Stimulated activated CD4-positive, alpha-beta T cell treated with anti-CD3 and anti-CD28 coated beads, Interleukin-4, amount 100 ng/mL, for 4 hours (primary cell): ENCODE data around the gene GSTP1.
"Not testable (repeated sequence)": the region's sequence is repeated elsewhere in the genome, so short reads cannot be mapped to it uniquely, and the experiment has no call there.

ENCODE experiments used
- DNase-seq, 2 experiments: peaks; one replicate each; pipeline ENCODE4 v3.0.0-alpha.2; 2020

GSTP1 gene

DNA sequence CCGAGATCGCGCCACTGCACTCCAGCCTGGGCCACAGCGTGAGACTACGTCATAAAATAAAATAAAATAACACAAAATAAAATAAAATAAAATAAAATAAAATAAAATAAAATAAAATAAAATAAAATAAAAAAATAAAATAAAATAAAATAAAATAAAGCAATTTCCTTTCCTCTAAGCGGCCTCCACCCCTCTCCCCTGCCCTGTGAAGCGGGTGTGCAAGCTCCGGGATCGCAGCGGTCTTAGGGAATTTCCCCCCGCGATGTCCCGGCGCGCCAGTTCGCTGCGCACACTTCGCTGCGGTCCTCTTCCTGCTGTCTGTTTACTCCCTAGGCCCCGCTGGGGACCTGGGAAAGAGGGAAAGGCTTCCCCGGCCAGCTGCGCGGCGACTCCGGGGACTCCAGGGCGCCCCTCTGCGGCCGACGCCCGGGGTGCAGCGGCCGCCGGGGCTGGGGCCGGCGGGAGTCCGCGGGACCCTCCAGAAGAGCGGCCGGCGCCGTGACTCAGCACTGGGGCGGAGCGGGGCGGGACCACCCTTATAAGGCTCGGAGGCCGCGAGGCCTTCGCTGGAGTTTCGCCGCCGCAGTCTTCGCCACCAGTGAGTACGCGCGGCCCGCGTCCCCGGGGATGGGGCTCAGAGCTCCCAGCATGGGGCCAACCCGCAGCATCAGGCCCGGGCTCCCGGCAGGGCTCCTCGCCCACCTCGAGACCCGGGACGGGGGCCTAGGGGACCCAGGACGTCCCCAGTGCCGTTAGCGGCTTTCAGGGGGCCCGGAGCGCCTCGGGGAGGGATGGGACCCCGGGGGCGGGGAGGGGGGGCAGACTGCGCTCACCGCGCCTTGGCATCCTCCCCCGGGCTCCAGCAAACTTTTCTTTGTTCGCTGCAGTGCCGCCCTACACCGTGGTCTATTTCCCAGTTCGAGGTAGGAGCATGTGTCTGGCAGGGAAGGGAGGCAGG, at the start of gene GSTP1:
Gene GSTP1, plus strand, starts transcription at position 566 of the 958 bp plus-strand sequence. Its CDS starts 32 bp downstream, at position 598.
- peak; percentile 74 to 86 for DNase-seq

DNA sequence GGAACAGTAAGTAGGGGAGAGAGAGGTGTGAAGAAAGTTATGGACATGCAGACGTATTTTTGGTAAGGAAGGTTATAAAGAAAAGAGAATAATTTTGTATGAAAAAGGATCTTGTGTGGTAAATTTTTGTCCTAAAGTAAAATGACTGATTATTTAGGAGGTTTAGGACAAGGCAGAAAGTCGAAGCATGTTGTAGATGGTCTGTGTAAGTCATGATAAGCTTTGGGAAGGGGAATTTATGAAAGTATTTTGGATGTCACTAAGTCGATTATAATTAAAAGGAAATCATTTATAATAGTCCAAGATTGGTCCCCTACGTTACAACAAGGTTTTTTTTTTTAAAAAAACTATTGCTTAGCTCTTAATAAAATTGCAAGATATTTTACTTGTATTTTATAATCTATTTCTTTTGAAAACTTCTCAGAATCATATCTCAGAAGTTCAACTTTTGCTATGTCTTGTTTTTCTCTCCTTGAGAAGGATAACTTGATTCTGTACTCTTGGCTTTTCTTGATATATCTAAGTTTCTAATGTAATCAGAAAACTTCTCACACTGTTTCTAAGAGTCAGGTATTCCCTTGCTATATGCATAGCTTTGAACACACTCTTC, 49.4 kb upstream of the GSTP1 start:
- no peak for DNase-seq

GRCh38 chr11:67535561-67535960, 48.1 kb upstream of the GSTP1 start:
- no peak for DNase-seq

DNA sequence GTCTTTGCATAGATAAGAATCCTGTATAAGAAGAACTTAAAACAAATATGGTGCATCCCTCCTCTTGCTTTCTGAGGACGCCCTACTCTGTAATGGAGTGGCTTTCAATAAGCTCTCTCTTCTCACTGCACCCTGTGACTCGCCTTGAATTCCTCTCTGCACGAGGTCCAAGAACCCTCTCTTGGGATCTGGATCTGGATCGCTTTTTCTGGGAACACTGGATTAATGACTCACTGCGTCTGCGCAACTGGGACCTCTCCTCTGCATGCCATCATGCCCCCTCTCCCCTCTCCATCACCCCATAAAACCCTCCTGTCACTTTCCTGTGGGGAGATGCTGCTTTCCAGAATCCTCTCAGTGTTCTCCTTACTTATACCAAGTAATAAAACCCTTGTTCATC, 45.3 kb upstream of the GSTP1 start:
- no peak for DNase-seq

GRCh38 chr11:67538823-67539505, 44.6 kb upstream of the GSTP1 start:
- no peak for DNase-seq

- no peak for DNase-seq
Measured at GRCh38 chr11:67539550-67539949, 44.1 kb upstream of the GSTP1 start.

DNA sequence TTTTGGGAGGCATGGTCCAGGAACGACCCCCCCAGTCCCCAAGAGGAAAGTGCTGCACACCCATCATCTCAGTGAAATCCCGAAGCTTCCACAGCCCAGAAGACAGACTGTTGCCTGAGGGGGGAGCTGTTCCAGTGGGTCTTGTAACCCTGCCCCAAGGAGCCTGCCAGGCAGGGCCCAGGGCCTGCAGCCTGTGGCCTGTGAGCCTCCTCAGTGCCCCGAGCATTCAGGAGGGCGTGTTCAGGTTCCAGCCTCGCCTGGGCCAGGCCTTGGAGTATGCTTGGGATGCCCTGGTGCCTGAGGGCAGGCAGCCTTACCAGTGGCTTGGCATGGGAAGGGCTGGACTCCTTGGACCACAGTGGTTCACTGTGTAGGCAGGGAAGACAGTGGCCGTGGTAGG, 42.4 kb upstream of the GSTP1 start:
- no peak for DNase-seq

DNA sequence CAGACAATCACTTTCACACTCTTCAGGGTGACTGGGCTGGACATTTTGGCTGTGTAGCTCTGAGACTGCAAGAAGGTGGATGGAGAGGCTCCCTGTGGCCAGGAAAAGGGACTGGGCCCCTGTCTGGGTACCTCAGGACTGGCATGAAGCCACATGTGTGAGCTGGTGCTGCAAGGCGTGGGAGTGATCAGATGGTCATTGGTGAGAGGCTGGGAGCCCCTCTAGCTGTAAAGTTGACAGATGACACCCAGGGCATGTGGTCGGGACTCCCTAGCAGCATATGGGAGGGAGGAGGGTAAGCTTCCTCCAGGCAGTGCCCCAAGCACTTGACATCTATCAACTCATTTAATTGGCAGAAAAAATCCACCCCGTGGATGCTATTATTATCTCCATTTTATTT, 41.4 kb upstream of the GSTP1 start:
- DNase-seq, result no peak

- no peak for DNase-seq
Measured at GRCh38 chr11:67542971-67543370, 40.6 kb upstream of the GSTP1 start.

- no peak for DNase-seq
Measured at GRCh38 chr11:67543585-67543984, 40.0 kb upstream of the GSTP1 start.

DNA sequence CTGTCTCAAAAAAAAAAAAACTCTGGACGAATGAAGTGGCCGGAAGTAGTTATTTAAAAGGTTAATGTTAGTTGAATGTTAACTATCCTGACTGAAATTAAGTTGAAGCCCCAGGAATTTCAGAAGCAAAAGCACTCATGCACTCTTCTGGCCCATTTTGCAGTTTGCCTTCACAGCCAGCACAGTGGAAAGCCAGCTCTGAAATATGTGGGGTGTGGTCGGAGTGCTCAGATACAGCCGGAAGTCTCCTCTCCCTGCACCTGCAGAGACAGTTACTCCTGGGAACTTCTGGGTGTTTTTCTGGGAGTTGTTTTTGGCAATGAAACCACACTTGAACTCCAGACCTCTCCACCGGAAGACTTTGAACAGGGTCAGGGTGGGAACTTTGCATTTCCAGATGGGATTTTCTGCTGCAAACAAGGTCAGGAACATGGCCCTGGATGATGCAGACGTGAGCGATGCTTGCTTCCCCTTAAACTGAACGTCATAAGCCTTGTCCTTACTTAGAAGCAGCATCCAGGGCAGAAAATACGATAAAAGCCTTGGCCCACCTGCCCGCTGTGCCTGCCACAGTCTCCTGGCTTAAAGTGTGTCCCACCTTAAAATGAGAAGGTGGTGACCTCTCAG, 38.9 kb upstream of the GSTP1 start:
- no peak for DNase-seq

GRCh38 chr11:67545280-67545679, 38.3 kb upstream of the GSTP1 start:
- DNase-seq, result no peak

GRCh38 chr11:67548112-67548511, 35.5 kb upstream of the GSTP1 start:
- DNase-seq, result not testable (repeated sequence)

- DNase-seq, result no peak
Measured at GRCh38 chr11:67548555-67549110, 35.0 kb upstream of the GSTP1 start.

DNA sequence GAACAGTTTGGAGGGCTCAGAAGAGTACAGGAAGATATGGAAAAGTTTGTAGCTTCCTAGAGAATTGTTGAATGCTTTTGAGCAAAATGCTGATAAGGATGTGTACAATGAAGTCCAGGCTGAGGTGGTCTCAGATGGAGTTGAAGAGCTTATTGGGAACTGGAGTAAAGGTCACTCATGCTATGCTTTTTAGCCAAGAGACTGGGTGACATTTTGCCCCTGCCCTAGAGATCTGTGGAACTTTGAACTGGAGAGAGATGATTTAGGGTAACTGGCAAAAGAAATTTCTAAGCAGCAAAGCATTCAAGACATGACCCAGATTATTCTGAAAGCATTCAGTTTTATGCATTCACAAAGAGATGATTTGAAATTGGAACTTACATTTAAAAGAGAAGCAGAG, 32.5 kb upstream of the GSTP1 start:
- no peak for DNase-seq

- DNase-seq, result not testable (repeated sequence)
Measured at GRCh38 chr11:67551697-67552096, 31.9 kb upstream of the GSTP1 start.

DNA sequence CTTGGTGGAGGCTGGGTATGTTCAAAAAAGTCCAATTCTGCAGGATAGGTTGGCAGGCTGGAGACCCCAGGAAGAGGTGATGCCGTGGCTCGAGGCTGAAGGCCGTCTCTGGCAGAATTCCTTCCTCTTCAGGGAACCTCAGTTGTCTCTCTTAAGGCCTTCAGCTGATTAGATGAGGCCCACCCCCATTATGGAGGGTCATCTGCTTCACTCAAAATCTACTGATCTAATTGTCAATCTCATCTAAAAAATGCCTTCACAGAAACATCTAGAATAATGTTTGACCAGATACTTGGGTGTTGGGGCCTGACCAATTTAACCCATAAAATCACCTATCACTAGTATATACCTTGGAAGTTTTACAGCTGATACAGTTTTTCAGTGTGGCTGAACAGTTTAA, 27.4 kb upstream of the GSTP1 start:
- DNase-seq, result no peak

DNA sequence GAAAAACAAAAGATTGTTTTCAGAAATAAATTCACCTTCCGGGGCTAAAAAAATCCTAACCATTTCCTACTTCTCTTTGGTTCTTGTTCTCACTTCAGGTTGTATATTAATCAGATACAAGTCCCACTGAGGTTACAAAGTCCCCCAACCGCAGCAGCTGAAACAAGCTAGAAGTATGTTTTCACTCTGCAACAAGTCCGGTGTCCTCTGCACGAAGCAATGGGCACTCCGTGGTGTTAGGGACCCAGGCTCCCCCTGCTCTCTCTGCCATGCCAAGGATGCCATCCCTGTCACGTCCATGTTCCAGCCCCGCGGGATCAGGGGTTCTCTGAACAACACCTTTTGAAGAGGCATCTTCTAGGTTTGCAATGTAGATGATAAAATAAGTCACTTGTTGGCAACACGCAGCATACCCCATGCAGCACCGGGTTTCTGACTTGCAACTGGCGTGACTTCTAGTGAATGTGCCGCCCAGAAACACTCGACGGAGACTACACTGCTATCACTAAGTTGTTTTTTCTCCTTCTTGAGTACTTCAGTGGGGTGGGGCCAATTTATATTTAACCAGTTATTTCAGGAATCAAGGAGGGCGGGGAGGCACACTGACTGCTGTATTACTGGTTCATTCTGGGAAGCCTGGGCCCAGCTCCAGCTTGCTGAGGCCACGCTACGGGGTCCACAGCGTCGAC, 25.4 kb upstream of the GSTP1 start:
- no peak for DNase-seq

DNA sequence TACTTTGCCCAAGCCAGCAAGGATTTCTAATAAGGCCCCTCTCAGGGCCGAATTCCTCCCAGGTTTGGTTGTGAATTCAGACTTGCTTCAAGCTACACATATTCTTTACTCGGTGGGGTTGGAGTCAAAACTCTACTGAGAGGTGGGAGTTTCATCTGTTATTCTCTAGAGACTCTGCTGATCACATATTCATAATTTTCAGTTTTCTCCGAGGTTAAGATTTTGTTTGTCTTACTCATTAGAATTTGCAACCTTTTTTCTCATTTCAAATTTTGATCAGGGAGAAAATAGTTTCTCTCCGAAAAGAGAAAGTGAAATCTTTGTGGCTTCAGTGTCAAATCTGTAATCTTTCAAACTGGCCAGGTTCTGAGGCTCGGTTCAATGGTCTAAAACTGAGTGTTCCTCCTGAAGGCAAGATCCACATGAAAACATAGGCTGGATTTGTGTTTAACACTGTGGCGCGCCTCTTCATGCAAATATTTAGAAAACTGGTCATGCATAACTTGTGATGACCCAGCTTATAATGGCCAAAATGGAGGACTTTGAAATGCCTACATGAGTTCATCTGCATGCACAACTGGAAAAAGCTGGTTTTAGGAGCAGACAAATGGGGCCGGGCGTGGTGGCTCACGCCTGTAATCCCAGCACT, 21.5 kb upstream of the GSTP1 start:
- no peak for DNase-seq

DNA sequence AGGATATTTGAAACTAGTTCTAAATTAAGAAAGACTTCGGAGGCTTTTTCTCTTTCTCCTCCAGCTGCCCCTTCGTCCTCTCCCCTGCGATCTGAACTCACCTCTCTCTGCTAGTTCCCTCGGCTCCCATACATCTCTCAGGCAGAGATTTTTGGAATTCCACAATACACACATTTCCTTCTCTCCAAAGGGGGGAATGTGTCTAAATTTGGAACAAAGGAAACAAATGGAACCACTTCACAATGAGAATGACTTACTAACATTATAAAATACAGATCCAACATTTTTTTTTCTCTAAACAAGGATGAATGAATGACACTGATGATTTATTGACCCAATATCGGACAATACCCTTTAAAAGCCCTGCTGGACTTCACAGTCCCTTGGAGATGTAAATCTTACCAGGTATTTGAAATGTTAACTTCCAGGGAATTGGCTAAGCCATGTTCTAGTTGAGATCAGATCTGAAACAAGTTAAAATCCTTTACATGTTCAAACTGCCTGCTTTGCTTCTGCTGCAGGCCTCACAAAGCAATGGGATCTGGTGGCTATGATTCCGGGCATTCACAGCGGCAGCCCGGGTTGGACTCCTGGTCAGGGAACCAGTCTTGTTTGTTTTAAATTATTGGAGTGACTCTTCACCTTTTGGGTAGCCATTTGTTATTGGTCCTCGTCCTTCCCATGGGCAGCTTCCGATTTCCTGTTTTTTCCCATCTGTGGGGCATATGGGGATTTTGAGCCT, 20.5 kb upstream of the GSTP1 start:
- DNase-seq, result no peak

- not testable (repeated sequence) for DNase-seq
Measured at GRCh38 chr11:67563705-67564114, 19.9 kb upstream of the GSTP1 start.
